DND-41 (cell line): Measurements from ENCODE around the gene NPEPL1.

Experiments used
- ATAC-seq: fragments of 200-7000 bp; cut with Tn5 transposase; 3 replicates; pipeline ENCODE4 v1.9.1; 2021; ENCODE audit warnings: low read depth; ENCODE audit not compliant: insufficient read depth
- DNase-seq: peaks from one replicate; pipeline ENCODE4 v3.0.0-alpha.2; 2020
- H2AFZ ChIP-seq: 2 replicates; pipeline ENCODE4 v1.6.0; 2012; ENCODE audit warnings: low read depth, low read length
- H3K27ac ChIP-seq: 2 replicates; pipeline ENCODE4 v1.5.1; 2012; ENCODE audit warnings: low read length, inconsistent platforms
- H3K27me3 ChIP-seq: fragments of 200-600 bp; sonication (generic); 2 replicates; pipeline ENCODE4 v1.6.0; 2012; ENCODE audit warnings: low read length, mild to moderate bottlenecking, inconsistent platforms; ENCODE audit not compliant: insufficient read depth, poor library complexity
- H3K36me3 ChIP-seq: 2 replicates; pipeline ENCODE4 v1.5.1; 2012; ENCODE audit warnings: low read length, inconsistent platforms; ENCODE audit not compliant: insufficient read depth
- H3K4me1 ChIP-seq: 2 replicates; pipeline ENCODE4 v1.5.1; 2012; ENCODE audit warnings: mild to moderate bottlenecking, low read length; ENCODE audit not compliant: insufficient read depth
- H3K4me2 ChIP-seq: 2 replicates; pipeline ENCODE4 v1.6.0; 2012; ENCODE audit warnings: mild to moderate bottlenecking, moderate library complexity, low read length, inconsistent platforms; ENCODE audit not compliant: insufficient read depth
- H3K4me3 ChIP-seq, 2 experiments: fragments of 200-600 bp in 1 of 2; shearing (Covaris generic) in 1 of 2; 2 replicates each; pipeline ENCODE4 v1.5.1; 2012 to 2016; ENCODE audit warnings: inconsistent platforms in 2 of 2, low read length in 2 of 2, mild to moderate bottlenecking in 2 of 2, low read depth in 1 of 2, moderate library complexity in 1 of 2
- H3K79me2 ChIP-seq: 2 replicates; pipeline ENCODE4 v1.6.0; 2012; ENCODE audit warnings: low read length, inconsistent platforms; ENCODE audit not compliant: insufficient read depth
- H3K9ac ChIP-seq: 2 replicates; pipeline ENCODE4 v1.6.0; 2012; ENCODE audit warnings: low read depth, mild to moderate bottlenecking, inconsistent platforms, low read length, moderate library complexity
- H3K9me3 ChIP-seq: 2 replicates; pipeline ENCODE4 v1.5.1; 2012; ENCODE audit warnings: low read length, moderate library complexity, mild to moderate bottlenecking, inconsistent platforms; ENCODE audit not compliant: insufficient read depth, severe bottlenecking
- H4K20me1 ChIP-seq: 2 replicates; pipeline ENCODE4 v1.6.0; 2012; ENCODE audit warnings: low read length; ENCODE audit not compliant: insufficient read depth
- EZH2 ChIP-seq: IDR thresholded peaks from 3 replicates; pipeline ENCODE4 v1.6.1; 2012; ENCODE audit warnings: borderline replicate concordance, low read depth, mild to moderate bottlenecking, moderate library complexity, low read length, inconsistent platforms; ENCODE audit not compliant: severe bottlenecking
- TF ChIP-seq, protein P1 (sequence below): IDR thresholded peaks from 2 replicates; pipeline ENCODE4 v1.5.1; 2012; ENCODE audit warnings: borderline replicate concordance, low read length, moderate library complexity, mild to moderate bottlenecking; ENCODE audit not compliant: poor library complexity, severe bottlenecking; ENCODE audit errors: extremely low read depth

The NPEPL1 gene

DNA sequence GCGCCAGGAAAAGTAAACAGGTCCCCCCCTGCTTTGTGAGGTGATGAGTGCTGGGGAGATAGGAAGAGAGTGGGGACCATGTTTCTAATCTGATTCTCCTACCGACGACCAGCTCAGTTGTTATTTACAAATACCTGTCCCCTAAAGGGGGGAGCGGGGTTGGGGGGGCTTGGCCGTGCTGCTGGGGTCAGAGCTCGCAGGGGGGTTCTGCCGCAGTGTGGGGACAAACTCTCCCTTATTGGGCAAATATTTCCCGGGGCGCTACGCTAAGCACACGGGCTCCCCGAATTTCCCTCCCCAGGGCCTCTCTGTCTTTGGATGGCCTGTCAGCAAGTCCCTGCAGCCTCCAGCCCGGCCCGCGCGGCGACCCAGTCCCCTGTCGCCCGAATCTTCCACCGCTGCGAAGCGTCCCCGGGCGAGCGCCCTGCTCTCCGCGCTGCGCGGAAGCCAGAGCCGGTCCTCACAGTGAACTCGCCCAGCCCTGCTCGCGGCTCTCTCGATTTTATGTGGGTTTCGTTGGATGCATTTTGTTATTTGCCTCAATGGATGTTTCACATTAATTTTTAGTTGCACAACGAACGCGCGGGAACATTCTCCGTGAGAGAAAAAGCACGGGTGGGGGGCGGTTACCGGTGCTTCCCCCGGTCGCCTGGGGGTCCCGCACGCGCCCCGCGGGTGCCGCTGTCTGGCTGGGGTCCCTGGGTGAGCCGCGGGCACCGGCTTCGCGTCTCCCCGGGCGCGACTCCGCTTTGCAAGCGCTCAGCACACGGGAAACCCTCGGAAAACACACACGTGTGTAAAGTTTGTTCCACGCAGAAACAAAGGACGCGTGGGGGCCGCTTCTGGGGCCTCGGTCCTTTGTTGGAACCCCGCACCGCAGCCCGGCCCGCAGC, 43.1 kb upstream of the NPEPL1 start:
- Histone ChIP-seq H3K36me3 (peaks cover 9% of the 10 kb centered on the region; the same call in 1 of the 2 replicates), H3K27ac (peak overlapping the region; percentile 90), H3K9ac (peak overlapping the region; percentile 98), H3K4me1 (peaks cover 34% of the 10 kb centered on the region), H3K4me3 (peak overlapping the region; percentile 100; a peak in 3 of 4 replicates), H2AFZ (peak overlapping the region; percentile 91), H3K9me3 (no peaks in the 10 kb centered on the region), H3K27me3 (peaks cover 4% of the 10 kb centered on the region), H4K20me1 (peaks cover 9% of the 10 kb centered on the region), H3K79me2 (peaks cover 37% of the 10 kb centered on the region), H3K4me2 (peak overlapping the region; percentile 66)
- DNase-seq (peak; percentile 50), ATAC-seq (peak; percentile 8)
- TF ChIP-seq EZH2: peak; percentile 64
- TF ChIP-seq, protein P1, sequence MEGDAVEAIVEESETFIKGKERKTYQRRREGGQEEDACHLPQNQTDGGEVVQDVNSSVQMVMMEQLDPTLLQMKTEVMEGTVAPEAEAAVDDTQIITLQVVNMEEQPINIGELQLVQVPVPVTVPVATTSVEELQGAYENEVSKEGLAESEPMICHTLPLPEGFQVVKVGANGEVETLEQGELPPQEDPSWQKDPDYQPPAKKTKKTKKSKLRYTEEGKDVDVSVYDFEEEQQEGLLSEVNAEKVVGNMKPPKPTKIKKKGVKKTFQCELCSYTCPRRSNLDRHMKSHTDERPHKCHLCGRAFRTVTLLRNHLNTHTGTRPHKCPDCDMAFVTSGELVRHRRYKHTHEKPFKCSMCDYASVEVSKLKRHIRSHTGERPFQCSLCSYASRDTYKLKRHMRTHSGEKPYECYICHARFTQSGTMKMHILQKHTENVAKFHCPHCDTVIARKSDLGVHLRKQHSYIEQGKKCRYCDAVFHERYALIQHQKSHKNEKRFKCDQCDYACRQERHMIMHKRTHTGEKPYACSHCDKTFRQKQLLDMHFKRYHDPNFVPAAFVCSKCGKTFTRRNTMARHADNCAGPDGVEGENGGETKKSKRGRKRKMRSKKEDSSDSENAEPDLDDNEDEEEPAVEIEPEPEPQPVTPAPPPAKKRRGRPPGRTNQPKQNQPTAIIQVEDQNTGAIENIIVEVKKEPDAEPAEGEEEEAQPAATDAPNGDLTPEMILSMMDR: no peak

DNA sequence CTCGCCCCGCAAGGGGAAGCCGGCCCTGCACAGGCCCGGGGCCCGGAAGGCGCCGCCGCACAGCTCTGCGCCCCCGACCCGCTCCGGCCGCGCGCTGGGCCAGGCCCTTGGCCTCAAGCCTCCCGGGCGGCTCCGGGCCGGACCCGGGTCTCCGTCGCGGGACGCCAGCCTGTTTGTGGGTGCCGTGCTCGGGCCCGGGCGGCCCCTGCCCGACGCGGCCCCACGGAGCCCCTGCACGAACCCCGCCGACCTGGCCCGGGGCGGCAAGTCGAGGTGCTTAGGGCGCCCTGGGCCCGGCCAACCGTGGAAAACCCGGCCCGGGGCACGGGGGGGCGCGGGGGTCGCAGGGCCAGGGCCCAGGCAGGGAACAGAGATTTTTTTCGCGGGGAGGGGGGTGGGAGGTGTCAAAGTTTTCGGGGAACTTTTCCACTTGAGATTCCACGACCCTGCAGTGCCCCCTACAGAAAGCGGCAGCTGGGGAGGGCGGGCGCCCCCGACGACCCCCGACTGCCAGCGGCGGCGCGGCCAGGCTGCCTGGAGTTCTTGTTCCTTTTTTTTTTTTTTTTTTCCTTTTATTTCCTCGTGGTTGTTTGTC, 42.3 kb upstream of the NPEPL1 start:
- Histone ChIP-seq H3K9ac (peak overlapping the region; percentile 98), H3K4me3 (peak overlapping the region; percentile 100), H3K36me3 (peaks cover 9% of the 10 kb centered on the region), H2AFZ (peak overlapping the region; percentile 91), H3K27me3 (peaks cover 4% of the 10 kb centered on the region), H4K20me1 (peaks cover 9% of the 10 kb centered on the region), H3K9me3 (no peaks in the 10 kb centered on the region), H3K79me2 (peaks cover 45% of the 10 kb centered on the region), H3K27ac (peak overlapping the region; percentile 90), H3K4me2 (peak overlapping the region; percentile 66), H3K4me1 (peaks cover 40% of the 10 kb centered on the region)
- ATAC-seq (peak; percentile 32), DNase-seq (peak; percentile 71)
- no peak for TF ChIP-seq EZH2
- TF ChIP-seq, protein P1: peak; percentile 76

DNA sequence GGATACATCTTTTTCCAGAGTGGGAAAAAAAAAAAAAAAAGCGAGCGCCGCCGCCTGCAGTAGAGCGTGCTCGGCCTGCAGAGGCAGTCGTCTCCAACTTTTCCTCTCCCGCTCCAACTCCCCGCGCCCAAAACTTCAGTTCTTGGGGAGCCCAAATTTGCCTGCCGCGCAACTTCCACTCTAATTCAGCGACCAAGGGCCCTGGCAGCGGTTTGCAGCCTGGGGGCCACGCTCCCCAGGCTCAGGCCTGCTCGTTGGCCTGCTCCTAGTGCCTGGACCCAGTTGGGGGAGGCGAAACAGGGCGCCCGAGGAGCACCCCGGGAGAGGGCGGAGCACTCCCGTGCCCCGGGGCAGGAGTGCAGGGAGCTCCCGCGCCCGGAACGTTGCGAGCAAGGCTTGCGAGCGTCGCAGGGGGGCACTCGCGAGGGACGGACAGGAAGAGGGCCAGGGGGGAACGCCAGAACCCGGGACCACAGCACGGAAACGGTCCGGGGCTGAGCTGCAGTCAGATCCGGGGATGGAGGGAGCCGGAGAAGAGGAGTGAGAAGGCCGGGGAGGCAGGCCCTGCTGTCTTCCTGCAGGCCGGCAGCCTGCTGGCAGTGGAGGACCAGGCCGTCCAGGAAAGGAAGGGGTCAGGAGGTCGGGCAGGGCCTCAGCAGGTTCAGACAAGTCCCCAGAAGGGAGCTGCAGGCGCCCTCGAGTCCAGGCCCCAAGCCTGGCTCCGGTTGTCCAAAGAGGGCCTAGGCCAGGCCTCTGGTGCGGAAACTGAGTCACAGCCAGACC, 41.6 kb upstream of the NPEPL1 start, which contains the start of gene STX16:
Gene STX16, plus strand, starts transcription at position 508 of the 783 bp plus-strand sequence. CDS start 724 bp downstream, outside the sequence.
- H2AFZ ChIP-seq: peak within 1 kb of the TSS; percentile 91
- DNase-seq (peak; percentile 93), ATAC-seq (peak; percentile 81)
- H3K4me2 ChIP-seq: peak within 1 kb of the TSS; percentile 66
- H3K4me1 ChIP-seq: peaks cover 47% of the 10 kb centered on the region
- H3K27me3 ChIP-seq: peaks cover 4% of the 10 kb centered on the region
- peaks cover 51% of the 10 kb centered on the region for H3K79me2 ChIP-seq
- H3K27ac ChIP-seq: peak within 1 kb of the TSS; percentile 90
- peak within 1 kb of the TSS; percentile 100 for H3K4me3 ChIP-seq
- H3K9ac ChIP-seq: peak within 1 kb of the TSS; percentile 98
- TF ChIP-seq EZH2: no peak
- TF ChIP-seq, protein P1: peak; percentile 64
- H4K20me1 ChIP-seq: peaks cover 9% of the 10 kb centered on the region
- peaks cover 13% of the 10 kb centered on the region for H3K36me3 ChIP-seq
- H3K9me3 ChIP-seq: no peaks in the 10 kb centered on the region
